ENCODE measurements around the gene ZMYM4. TPM values are rescaled to one million over a fixed set of nuclear protein-coding genes. Genes with fewer than 3 reads are reported as not detected.
"Not testable (repeated sequence)": the region's sequence is repeated elsewhere in the genome, so short reads cannot be mapped to it uniquely, and the experiment has no call there.

The ZMYM4 gene
- total RNA-seq (2014; rRNA removed; shearing (Covaris generic)): 23.3 and 28.4 TPM in 2 replicates

DNA sequence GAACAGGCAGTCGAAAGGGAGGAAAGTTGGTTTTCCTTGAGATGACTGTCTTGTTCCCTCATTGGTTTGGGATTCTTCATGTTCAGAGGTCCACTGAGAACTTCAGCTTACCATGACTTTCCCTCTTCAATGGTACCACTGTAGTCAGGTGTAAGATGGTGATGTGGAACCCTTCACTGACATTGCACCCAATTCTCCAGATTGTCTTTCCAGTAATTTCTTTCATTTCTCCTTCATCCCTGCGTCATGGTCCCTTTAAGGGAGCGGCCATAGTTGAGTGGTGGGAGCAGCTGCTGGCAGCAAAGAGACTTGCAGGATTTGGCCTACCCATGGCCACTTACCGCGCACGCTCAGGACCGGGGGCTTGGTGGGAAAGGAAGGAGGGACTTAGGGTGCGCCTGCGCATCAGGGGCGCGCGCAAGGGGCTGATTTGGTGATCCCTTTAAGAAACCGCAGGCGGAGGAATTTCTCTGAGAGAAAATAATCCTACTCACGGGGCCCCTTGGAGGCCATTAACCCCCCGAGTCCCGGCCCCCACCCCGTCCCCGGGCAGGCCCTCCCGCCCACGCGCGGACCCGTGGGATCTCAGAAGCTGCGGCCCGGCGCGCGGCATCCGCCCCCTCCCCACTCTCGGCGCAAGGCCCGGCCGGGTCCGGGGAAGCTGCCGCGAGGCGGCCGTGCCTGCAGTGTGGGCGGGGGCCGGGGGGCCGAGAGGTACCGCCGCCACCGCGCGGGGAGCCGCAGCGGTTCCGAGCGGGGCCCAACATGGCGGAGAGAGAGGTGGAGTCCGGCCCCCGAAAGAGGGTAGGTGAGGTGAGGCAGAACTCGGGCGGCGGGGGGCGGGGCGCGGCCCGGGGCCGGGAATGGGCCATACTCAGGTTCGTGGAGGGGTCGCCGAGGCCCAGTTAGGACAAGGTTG lies at the start of gene ZMYM4:
TSS of gene ZMYM4 (plus strand) at position 428 of the 919 bp plus-strand sequence. CDS start at position 766, 338 bp downstream.
- DNase-seq (ENCODE audit: low read depth): peak; percentile 98

DNA sequence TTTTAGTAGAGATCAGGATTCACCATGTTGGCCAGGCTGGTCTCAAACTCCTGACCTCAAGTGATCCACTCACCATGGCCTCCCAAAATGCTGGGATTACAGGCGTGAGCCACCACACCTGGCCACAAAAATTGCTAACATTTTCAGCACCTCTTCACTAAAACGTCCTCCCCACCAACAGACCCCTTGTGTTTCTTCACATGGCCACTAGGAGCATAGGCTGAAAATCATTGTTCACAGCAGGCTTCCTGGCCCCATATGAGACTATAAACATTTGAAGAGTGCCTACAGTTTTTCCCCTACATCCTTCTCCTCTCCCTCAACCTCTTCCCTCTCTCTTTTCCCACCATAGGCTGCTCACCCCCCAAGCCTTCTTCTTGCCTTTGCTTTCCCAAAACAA lies 47.5 kb upstream of the ZMYM4 start:
- peak; percentile 18 for DNase-seq (ENCODE audit: low read depth)

DNA sequence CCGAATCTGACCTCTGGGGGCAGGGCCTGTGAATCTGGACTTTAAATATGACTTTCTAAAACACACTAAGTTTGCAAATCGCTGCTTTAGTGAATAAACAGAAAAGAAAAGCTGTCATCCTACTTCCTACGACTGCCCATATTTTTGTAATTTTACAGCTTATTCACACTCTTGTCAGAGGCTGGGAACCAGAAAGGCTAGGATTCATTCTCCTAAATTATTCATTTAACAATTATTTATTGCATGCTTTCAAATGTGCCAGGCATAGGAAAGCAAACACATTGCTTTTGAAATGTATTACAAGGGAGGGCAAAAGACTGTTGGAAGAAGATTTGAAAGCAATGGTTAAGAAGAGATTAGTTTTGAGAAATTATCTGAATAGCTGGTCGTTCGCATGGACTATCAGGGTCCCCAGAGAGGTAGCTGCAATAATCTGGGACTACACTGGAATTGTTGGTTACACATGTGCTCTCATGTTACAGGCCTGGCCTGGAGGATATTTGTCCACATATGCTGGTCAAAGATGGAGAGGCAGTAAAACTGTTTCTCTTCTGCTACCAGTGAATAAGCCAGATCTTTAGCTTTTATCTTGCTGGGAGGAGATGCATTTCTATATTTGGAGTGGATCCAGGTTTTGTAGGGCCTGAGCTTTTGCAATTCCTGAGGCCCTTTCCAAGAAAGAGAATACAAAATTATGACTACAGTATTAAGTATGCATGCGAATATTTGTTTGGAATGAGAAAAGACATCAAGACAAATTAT lies 46.0 kb upstream of the ZMYM4 start:
- no peak for DNase-seq (ENCODE audit: low read depth)

DNA sequence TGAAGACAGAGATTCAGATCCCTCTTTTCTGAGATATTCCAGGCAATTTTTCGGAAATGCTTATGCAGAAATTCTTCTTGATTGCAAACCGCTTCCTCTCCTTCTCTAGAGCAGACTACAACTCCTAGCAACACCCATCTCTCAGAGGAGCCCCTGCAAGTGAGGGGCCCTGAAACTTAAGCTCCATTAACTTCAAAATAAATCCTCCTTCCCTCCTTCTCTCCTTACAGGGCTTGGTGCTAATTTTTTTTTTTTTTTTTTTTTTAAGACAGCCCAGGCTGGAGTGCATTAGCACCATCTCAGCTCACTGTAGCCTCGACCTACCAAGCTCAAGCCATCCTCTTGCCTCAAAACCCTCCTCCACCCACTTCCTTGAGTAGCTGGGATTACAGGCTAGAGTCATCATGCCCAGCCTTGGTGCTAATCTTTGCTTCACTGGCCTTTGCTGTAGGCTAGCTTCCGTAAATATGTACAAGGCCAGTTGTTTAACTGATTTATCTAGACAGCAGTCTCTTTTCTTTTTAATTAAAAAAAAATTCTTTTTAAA lies 45.4 kb upstream of the ZMYM4 start:
- no peak for DNase-seq (ENCODE audit: low read depth)

DNA sequence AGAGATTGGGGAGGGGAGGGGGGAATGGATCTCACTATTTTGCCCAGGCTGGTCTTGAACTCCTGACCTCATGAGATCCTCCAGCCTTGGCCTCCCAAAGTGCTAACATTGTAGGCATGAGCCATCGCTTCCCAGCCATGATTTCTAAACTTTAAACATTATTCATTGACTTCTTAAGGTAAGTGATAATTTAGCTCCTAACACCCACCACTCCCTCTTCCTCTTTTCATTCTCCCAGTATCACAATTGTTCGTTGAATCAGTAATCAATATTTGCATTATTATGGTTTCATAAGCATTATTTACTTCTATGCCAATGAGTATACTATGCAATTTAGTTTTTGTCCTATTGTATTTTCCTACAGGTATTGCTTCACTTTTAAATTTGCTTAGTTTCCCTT lies 42.0 kb upstream of the ZMYM4 start:
- no peak for DNase-seq (ENCODE audit: low read depth)

DNA sequence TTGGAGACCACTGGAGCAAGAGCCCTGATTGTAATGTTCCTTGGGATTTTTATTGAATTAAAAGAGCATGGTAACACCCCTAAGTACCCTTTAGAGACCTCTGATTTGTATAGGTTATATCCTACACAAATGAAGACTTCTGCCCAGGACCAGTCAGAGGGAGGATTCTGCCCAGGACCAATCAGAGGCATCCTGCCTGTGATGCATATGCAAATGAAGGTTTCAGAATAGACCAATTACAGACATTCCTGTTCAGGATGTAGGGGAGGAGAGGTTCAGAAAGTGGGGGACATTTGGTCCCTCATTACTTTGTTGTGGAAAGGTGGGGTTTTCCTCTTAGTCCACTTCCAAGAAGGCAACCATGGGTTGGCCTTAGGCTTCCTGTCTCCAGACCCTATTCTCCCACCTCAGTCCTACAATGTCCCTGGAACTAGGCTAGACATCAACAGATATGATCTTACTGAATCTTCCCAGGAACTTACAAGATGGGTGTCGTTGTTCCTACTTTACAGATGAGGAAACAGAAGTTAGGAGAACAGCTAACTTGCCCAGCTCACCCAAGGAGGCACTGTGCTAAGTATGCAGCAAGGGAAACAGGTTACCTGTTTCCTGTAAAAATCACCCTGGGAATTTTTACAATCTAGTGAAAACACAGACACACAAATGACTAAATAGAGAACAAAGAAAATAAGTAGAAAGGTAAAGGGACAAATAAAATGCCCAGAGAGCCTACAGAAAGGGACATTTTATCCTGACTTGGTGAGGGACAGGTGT lies 38.7 kb upstream of the ZMYM4 start:
- no peak for DNase-seq (ENCODE audit: low read depth)

DNA sequence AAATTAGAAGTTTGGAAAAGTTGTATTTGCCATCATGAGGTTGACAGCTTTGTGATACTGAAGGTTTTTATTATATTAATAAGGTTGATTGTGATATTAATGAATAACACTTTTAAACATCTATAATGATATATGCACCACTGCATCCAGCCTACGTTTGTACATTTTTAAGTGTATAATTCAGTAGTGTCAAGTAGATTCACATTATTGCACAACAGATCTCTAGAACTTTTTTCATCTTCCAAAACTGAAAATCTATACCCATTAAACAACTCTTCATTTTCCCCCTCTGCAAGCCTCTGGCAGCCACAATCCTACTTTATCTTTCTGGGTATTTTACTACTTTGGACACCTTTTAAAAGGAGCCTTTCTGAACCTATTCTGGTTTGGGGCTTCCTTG lies 37.2 kb upstream of the ZMYM4 start:
- DNase-seq (ENCODE audit: low read depth): no peak

DNA sequence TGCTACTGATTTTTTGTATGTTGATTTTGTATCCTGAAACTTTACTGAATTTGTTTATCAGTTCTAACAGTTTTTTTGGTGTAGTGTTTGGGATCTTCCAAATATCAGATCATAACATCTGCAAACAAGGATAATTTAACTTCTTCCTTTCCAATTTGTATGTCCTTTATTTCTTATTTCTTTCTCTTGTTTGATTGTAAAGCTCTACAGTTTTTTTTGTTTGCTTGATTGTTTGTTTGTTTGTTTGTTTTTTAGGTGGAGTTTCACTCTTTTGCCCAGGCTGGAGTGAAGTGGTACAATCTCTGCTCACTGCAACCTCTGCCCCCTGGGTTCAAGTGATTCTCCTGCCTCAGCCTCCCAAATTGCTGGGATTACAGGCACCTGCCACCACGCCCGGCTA lies 31.7 kb upstream of the ZMYM4 start:
- DNase-seq (ENCODE audit: low read depth): not testable (repeated sequence)

DNA sequence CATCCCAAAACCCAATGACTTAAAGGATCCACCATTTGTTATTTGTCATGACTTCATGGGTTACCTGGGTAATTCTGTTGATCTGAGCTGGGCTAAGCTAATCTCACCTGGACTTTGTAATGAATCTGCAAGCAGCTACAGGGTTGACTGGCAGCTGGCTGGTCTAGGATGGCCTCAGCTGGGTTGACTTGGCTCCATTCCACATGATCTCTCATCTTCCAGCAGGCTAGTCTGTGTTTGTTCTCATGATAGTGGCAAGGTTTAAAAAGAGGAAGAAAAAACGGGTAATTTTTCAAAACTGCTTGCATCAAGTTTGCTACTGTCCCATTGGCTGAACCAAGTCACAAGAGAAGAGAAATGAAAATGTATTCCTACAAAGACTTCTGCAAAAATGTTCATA lies 24.8 kb upstream of the ZMYM4 start:
- DNase-seq (ENCODE audit: low read depth): peak; percentile 6

DNA sequence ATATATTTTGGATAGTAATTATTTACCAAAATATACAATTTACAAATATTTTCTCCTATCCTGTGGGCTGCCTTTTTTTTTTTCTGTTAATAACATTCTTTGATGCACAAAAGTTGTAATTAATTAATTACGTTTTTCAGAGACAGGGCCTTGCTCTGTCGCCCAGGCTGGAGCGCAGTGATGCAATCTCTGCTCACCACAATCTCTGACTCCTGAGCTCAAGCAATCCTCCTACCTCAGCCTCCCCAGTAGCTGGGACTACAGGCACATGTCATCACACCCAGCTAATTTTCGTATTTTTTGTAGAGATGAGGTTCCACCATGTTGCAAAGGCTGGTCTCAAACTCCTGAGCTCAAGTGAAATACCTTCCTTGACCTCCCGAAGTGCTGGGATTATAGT lies 21.3 kb upstream of the ZMYM4 start:
- no peak for DNase-seq (ENCODE audit: low read depth)

DNA sequence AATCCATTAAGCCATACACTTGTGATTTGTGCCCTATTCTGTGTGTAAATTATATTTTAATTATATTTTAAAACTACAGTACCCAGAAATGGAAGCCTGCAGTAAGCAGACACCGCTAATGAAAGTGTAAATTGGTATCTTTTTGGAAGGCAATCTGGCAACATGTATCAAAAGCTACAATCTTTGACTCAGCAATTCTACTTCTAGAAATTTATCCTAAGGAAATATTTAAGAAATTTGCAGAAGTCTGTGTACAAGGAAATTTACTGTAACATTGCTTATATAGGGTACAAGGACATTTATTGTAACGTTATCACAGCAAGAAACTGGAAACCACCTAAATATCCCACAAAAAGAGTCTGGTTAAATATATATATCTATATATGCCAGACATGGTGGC lies 14.6 kb upstream of the ZMYM4 start:
- no peak for DNase-seq (ENCODE audit: low read depth)

DNA sequence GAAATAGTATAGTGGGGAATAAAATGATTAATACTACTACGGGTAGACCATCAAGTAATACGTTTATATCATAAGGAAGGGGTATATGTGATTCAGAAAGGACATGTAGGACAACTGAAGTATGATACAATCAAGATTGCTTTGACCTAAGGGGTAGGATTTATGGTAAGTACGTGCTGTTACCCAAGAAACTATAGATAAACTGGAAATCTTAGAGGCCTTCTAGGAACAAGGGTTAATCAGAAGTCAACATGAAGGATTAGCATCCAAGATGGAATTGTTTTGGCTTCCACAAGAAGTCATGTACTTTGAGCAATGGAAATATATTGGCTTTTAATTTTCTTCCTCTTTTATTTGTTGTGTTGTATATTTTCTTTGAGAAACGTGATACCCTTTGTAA lies 13.2 kb upstream of the ZMYM4 start:
- DNase-seq (ENCODE audit: low read depth): no peak

DNA sequence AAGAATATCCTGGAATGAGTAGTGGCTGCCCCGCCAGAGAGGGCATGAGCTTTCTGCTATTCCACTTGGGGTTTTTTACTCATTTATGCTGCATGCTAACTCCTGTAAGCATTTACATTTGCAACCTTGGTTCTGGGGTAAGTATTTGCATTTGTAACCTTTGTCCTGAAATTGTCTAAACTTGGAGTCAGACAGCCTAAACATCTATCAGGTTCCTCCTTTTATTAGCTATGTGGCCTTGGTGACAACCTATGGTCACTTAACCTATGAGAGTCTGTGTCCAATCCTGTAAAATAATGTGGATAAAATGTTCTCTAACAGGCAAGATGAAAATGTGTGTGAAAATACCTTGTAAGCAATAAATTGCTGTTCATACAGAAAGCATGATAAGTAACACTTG lies 8.9 kb upstream of the ZMYM4 start:
- no peak for DNase-seq (ENCODE audit: low read depth)

DNA sequence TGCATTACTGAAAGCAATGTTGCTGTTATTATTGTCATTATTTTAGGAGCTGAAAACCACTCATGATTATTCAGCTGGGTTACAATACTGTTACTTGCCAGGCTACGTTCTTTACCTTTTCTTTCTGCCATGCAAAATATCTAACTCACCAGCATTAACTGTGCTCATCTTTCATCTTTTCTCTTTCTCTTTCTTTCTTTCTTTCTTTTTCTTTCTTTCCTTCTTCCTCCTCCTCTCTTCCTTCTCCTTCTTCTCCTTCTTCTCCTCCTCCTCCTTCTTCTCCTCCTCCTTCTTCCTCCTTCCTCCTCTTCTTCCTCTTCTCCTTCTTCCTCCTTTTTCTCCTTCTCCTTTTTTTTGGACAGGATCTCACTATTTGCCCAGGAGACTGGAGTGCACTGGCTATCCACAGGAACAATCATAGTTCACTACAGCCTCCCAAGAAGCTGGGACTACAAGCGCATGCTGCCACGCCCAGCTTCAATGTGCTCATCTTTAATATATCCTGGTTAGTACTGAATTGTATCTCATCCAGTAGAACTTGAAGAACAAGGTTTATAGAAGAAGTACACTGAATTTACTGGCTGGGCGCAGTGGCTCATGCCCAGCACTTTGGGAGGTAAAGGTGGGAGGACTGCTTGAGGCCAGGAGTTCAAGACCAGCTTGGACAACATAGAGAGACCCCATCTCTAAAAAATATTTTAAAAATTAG lies 6.9 kb upstream of the ZMYM4 start:
- DNase-seq (ENCODE audit: low read depth): no peak

DNA sequence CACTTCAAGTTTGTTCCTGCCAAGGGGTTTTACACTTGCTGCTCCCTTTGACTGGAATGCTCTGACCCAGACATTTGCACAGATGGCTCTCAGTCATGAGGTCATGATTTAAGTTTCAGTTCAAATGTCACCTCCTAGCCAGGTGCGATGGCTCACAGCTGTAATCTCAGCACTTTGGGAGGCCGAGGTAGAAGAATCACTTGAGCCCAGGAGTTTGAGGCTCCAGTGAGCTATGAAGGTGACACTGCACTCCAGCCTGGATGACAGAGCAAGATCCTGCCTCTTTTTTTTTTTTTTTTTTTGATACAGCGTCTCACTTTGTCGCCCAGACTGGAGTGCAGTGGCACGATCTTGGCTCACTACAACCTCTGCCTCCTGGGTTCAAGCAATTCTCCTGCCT lies 4.5 kb upstream of the ZMYM4 start:
- DNase-seq (ENCODE audit: low read depth): no peak

DNA sequence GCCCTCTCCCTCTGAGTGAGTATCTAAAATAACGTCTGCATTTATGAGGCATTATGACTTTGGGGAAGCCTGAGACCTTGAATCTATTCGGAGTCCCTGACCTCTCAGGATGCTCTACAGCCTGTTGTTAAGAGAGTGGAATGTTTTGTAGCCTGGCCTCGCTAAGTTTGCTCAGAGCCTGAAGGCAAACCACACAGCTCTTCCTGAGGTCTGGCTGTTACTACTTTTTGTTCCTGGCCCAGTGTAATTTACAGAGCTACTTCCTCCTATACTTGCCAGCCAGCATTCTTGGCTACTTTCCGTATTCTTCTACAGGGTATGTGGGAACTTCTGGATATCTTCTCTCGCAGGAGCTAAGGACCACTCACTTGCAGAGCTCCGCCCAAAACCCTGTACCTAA lies 3.6 kb upstream of the ZMYM4 start:
- peak; percentile 92 for DNase-seq (ENCODE audit: low read depth)

DNA sequence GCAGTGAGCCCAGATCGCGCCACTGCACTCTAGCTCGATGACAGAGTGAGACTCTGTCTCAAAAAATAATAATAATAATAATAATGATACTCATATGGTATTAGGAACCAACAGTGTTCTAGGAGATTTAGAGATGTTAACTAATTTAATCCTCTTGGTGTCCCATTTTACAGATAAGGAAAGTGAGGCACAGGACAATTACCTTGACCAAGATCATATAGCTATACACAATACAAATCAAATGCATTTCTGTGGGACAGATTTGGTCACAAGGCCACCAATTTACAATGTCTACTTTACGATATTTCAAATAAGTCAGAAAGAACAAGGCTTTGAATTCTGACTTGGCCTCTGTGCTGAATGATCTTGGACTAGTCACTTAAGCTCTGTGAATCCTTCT lies 2.2 kb upstream of the ZMYM4 start:
- no peak for DNase-seq (ENCODE audit: low read depth)

DNA sequence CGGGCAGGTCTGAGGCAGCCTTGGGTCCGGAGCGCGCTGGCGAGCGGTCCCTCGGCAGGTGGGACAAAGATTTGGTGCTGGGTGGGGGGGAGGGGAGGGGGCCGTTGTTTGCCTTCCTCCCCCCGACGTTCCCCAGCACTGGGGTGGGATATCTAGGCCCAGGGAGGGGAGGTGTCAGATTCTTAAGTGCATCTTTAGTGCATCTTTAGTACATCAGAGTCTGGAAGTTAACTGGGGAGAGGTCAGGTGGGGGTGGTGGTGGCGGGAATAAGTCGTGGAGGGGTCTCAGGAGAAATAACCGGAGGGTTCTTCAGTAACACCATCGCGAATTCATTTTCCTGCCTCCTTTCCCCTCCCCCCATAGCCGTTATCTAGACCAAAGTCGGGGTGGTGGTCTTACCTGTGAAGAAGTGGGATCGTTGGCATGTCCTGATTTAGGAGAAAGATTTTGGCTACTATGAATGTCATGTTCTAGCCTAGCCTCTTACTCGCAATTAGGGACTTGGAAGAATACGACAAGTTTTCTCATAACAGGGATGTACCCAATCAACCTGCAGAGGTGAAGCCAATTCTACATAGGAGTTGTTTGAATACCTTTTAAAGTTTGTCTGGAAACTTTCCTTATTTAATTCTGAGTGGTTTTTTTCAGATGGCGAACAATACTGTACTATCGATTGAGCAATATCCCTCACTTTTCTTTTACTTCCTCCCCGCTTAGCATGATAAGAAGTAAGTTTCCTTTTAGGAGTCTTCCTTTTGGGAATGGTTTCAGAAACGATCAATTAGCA lies 886 bp downstream of the ZMYM4 start:
- no peak for DNase-seq (ENCODE audit: low read depth)

DNA sequence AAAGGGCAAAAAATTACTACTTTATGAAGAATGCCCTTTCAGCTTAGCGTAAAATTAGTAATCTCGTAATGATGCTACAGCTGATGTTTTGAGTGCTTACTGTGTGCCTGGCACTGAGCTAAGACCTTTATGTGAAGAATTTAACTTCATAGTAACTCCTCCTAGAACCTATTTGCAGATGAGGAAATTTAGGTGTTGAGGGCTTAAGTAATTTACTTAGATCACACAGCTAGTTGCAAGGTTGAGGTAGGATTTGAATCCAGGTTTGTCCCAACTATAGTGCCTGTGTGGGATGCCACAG lies 1.4 kb downstream of the ZMYM4 start:
- DNase-seq (ENCODE audit: low read depth): no peak

DNA sequence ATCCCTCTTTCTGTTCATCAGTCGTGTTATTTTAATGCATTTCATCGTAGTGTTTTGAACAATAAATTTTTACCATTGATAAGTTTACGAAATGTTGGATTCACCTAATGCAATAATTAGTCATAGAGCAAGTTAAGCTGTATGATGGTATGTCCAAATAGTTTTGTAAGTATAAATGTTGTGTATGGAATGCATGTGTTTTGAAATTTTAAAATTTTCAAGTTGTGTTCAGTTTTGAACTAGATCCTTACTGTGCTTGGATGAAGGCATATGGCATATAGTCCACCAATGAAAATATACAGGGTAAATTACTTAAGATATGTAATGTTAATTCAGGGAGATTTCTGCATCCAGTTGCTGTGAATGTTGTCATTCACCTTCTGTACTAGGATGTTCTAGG lies 2.3 kb downstream of the ZMYM4 start:
- no peak for DNase-seq (ENCODE audit: low read depth)

DNA sequence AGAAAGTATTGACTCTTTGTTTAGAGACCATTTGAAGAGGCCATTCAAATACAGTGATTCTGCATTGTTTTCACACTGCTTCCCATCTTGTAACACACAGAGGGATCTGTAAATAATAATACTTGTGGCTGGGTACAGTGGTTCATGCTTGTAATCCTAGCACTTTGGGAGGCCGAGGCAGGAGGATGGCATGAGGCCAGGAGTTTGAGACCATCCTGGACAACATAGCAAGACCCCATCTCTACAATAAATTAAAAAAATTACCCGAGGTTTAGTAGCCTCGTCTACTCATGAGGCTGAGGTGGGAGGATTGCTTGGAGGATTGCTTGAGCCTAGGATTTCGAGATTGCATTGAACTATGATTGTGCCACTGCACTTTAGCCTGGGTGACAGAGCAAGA lies 5.7 kb downstream of the ZMYM4 start:
- no peak for DNase-seq (ENCODE audit: low read depth)
